Measurements from ENCODE around the gene LTK. TPM values are rescaled to one million over a fixed set of nuclear protein-coding genes. Genes with fewer than 3 reads are reported as not detected.

The LTK gene
- total and polyA plus RNA-seq, 2 donors (not counting 1 experiment from before 2014, with no cell fraction given), result 4.4 to 9.7 TPM

DNA sequence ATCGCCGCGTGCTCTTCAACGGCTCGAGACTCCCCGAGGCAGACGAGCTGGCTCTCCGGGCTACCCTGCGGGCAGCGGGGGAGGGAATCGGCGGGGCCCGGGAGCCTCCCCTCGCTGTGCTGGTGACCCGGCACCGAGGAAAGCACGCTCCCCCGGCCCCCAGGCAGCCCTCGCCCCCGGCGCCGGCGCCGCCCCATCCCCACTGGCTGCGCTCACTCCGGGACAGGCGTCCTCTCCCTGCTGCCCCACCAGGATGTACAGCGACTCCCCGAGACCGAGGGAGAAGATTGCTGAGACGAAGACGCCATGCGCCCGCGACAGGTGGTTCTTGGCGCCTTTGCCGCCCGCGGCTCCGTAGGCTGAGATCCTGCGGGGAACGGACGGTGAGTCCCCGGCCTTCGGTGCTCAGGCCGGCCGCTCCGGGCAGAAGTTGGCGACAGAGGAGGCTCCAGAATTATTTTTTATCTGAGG, 1.7 kb downstream of the LTK start:
- Histone ChIP-seq H3K9ac (ENCODE audit: low read length) (peak overlapping the region; percentile 74), H3K27ac (ENCODE audit: low read length in 2 of 2) (no peak overlapping the region), H2AFZ (ENCODE audit: insufficient read depth, low read depth, low read length, poor library complexity, severe bottlenecking) (peak overlapping the region; percentile 76), H3K4me2 (replicated peaks; ENCODE audit: low read depth, low read length, poor library complexity, severe bottlenecking) (peak overlapping the region; percentile 99), H3K36me3 (replicated peaks in 1 of 2; ENCODE audit: control extremely low read depth in 1 of 2, control insufficient read depth in 1 of 2, extremely low read depth in 1 of 2, insufficient read depth in 2 of 2, low read length in 1 of 2) (no peaks in the 10 kb centered on the region), H3K4me1 (ENCODE audit: control insufficient read depth in 2 of 2, insufficient read depth in 2 of 2, low read length in 2 of 2) (peaks cover 30% of the 10 kb centered on the region in 2 donors), H3K4me3 (ENCODE audit: control extremely low read depth in 1 of 5, extremely low read depth in 1 of 5, insufficient read depth in 1 of 5, low read depth in 2 of 5, low read length in 4 of 5) (peak overlapping the region in 4 of 5 experiments; percentile 38 to 76 (median 52)), H3K79me2 (ENCODE audit: control insufficient read depth, insufficient read depth, low read length) (no peaks in the 10 kb centered on the region), H3K27me3 (replicated peaks in 1 of 4; ENCODE audit: control extremely low read depth in 1 of 4, control insufficient read depth in 3 of 4, insufficient read depth in 4 of 4, low read length in 3 of 4) (peaks cover 0 to 27% (median 11%) of the 10 kb centered on the region in 4 experiments), H3K9me3 (ENCODE audit: control extremely low read depth in 1 of 3, control insufficient read depth in 2 of 3, insufficient read depth in 1 of 3, low read length in 2 of 3) (peaks cover 0 to 11% (median 0%) of the 10 kb centered on the region in 3 donors), H4K20me1 (ENCODE audit: control insufficient read depth, insufficient read depth, low read length, poor library complexity, severe bottlenecking) (peaks cover 4% of the 10 kb centered on the region)
- intact Hi-C loops (cut with micrococcal nuclease), result loop anchor here (2.0 to 5.0 kb wide), 2 partner anchors 19 to 95 kb away; partner anchors contain the start of genes ITPKA and RTF1
- no peak for ATAC-seq (ENCODE audit: low read depth)
- Mint-ChIP-seq H3K9me3 (ENCODE audit: insufficient read depth) (no peaks in the 10 kb centered on the region), H3K4me3 (peak overlapping the region; percentile 88), H3K27me3 (peaks cover 6% of the 10 kb centered on the region), H3K27ac (no peak overlapping the region), H3K4me1 (peaks cover 27% of the 10 kb centered on the region)
- CTCF ChIA-PET, result interaction anchor here (1.3 to 2.3 kb wide), 2 partner anchors 46 kb away, joined by 3 to 8 read pairs; no protein-coding TSS in a partner anchor
- no peak for TF ChIP-seq EZH2 (IDR thresholded peaks at IDR 0.05; ENCODE audit: borderline replicate concordance, insufficient read depth, low read depth, low read length, poor library complexity, severe bottlenecking)
- TF ChIP-seq CTCF (IDR thresholded peaks at IDR 0.05), result no peak
- WGBS (ENCODE audit: insufficient coverage), result 3% methylated on average over 49 of the region's 49 CpGs
- peak; percentile 45 for DNase-seq
- POLR2A ChIA-PET, result no interaction called here

GRCh38 chr15:41511331-41511898, 2.2 kb downstream of the LTK start:
- peaks cover 27% of the 10 kb centered on the region for H3K4me1 Mint-ChIP-seq
- no peak overlapping the region for H3K4me3 Mint-ChIP-seq
- peaks cover 0 to 27% (median 11%) of the 10 kb centered on the region in 4 experiments for H3K27me3 ChIP-seq (replicated peaks in 1 of 4; ENCODE audit: control extremely low read depth in 1 of 4, control insufficient read depth in 3 of 4, insufficient read depth in 4 of 4, low read length in 3 of 4)
- ChIA-PET CTCF (interaction anchor here (1.3 kb wide), 1 partner anchor 46 kb away, joined by 3 read pairs; no protein-coding TSS in a partner anchor), POLR2A (no interaction called here)
- H3K4me1 ChIP-seq (ENCODE audit: control insufficient read depth in 2 of 2, insufficient read depth in 2 of 2, low read length in 2 of 2), result peaks cover 30% of the 10 kb centered on the region in 2 donors
- H3K4me3 ChIP-seq (ENCODE audit: control extremely low read depth in 1 of 5, extremely low read depth in 1 of 5, insufficient read depth in 1 of 5, low read depth in 2 of 5, low read length in 4 of 5), result peak overlapping the region in 2 of 5 experiments; percentile 51 to 76
- no peak overlapping the region for H3K27ac Mint-ChIP-seq
- H3K9me3 Mint-ChIP-seq (ENCODE audit: insufficient read depth), result no peaks in the 10 kb centered on the region
- peaks cover 0 to 11% (median 0%) of the 10 kb centered on the region in 3 donors for H3K9me3 ChIP-seq (ENCODE audit: control extremely low read depth in 1 of 3, control insufficient read depth in 2 of 3, insufficient read depth in 1 of 3, low read length in 2 of 3)
- no peak for ATAC-seq (ENCODE audit: low read depth)
- H3K79me2 ChIP-seq (ENCODE audit: control insufficient read depth, insufficient read depth, low read length), result no peaks in the 10 kb centered on the region
- peak overlapping the region; percentile 99 for H3K4me2 ChIP-seq (replicated peaks; ENCODE audit: low read depth, low read length, poor library complexity, severe bottlenecking)
- peak overlapping the region; percentile 74 for H3K9ac ChIP-seq (ENCODE audit: low read length)
- H3K27me3 Mint-ChIP-seq, result peaks cover 6% of the 10 kb centered on the region
- H4K20me1 ChIP-seq (ENCODE audit: control insufficient read depth, insufficient read depth, low read length, poor library complexity, severe bottlenecking), result peaks cover 4% of the 10 kb centered on the region
- H3K36me3 ChIP-seq (replicated peaks in 1 of 2; ENCODE audit: control extremely low read depth in 1 of 2, control insufficient read depth in 1 of 2, extremely low read depth in 1 of 2, insufficient read depth in 2 of 2, low read length in 1 of 2), result no peaks in the 10 kb centered on the region
- intact Hi-C loops (cut with micrococcal nuclease), result loop anchor here (5.0 kb wide), 1 partner anchor 94 kb away; the partner anchor contains the start of gene RTF1
- no peak for DNase-seq
- 7% methylated on average over 55 of the region's 56 CpGs for WGBS (ENCODE audit: insufficient coverage)
- H3K27ac ChIP-seq (ENCODE audit: low read length in 2 of 2), result no peak overlapping the region
- TF ChIP-seq EZH2 (IDR thresholded peaks at IDR 0.05; ENCODE audit: borderline replicate concordance, insufficient read depth, low read depth, low read length, poor library complexity, severe bottlenecking) (no peak), CTCF (IDR thresholded peaks at IDR 0.05) (no peak)
- H2AFZ ChIP-seq (ENCODE audit: insufficient read depth, low read depth, low read length, poor library complexity, severe bottlenecking), result peak overlapping the region; percentile 76

Measured in B cell (primary cell).